Endothelial cell of umbilical vein (primary cell): ENCODE measurements around the gene ACP1. TPM values are rescaled to one million over a fixed set of nuclear protein-coding genes. Genes with fewer than 3 reads are reported as not detected.

ENCODE experiments used
- BruUV-seq: library from RNA; stranded (reverse); fragments of 400-500 nt; replicated peaks from 2 replicates; lab custom pipeline; 2021; lab: Mats Ljungman, UMichigan
- CTCF ChIA-PET: fragments of 300-600, 350-600 bp; sonication (Branson Sonifier 250); formaldehyde crosslinking; loops from one replicate; lab custom pipeline; 2021; ENCODE audit warnings: antibody characterized with exemption, inconsistent platforms; lab: Charles Lee
- POLR2A ChIA-PET: fragments of 300-600, 350-600 bp; sonication (Branson Sonifier 250); formaldehyde crosslinking; loops from one replicate; lab custom pipeline; 2021; ENCODE audit warnings: antibody characterized with exemption, inconsistent platforms; lab: Charles Lee
- DNase-seq: peaks from one replicate; pipeline ENCODE4 v3.0.0-alpha.2; 2011; ENCODE audit warnings: low read depth, low spot score
- FAIRE-seq: peaks from 2 replicates; lab custom pipeline; 2011; peaks lifted over from hg19 to GRCh38; lab: Jason Lieb, UNC
- H2AFZ ChIP-seq: 2 replicates; pipeline ENCODE4 v1.6.0; 2012; ENCODE audit warnings: low read depth, low read length, control low read depth, inconsistent platforms
- H3K27ac ChIP-seq: 2 replicates; pipeline ENCODE4 v1.5.1; 2011; ENCODE audit warnings: low read depth, mild to moderate bottlenecking, control low read depth, low read length, moderate library complexity; ENCODE audit not compliant: insufficient read depth
- H3K27me3 ChIP-seq, 2 experiments: 2 replicates each; pipeline versions ENCODE4 v1.6.0 to v1.6.1; 2011; ENCODE audit warnings: low read length in 2 of 2, mixed read lengths in 1 of 2; ENCODE audit not compliant: control insufficient read depth in 2 of 2, insufficient read depth in 2 of 2
- H3K36me3 ChIP-seq, 2 experiments: 2 replicates in 1 of 2; 3 replicates in 1 of 2; pipeline ENCODE4 v1.5.1; 2011; ENCODE audit warnings: low read length in 2 of 2, mild to moderate bottlenecking in 1 of 2, moderate library complexity in 1 of 2; ENCODE audit not compliant: control insufficient read depth in 2 of 2, insufficient read depth in 2 of 2; ENCODE audit errors: extremely low read depth in 1 of 2
- H3K4me1 ChIP-seq: 3 replicates; pipeline ENCODE4 v1.5.1; 2011; ENCODE audit warnings: mild to moderate bottlenecking, low read length; ENCODE audit not compliant: control insufficient read depth, insufficient read depth; ENCODE audit errors: extremely low read depth
- H3K4me2 ChIP-seq: 2 replicates; pipeline ENCODE4 v1.6.1; 2011; ENCODE audit warnings: low read length, control low read depth, mixed read lengths; ENCODE audit not compliant: insufficient read depth
- H3K4me3 ChIP-seq, 3 experiments: fragments of 200-600 bp in 1 of 3; sonication (generic), shearing (Covaris generic) in 1 of 3; replicated peaks in 1 of 3; 2 replicates each; pipeline ENCODE4 v1.5.1; 2011 to 2016; ENCODE audit warnings: control low read depth in 3 of 3, low read length in 3 of 3, mild to moderate bottlenecking in 2 of 3, inconsistent platforms in 1 of 3, low read depth in 1 of 3, moderate library complexity in 1 of 3; ENCODE audit not compliant: insufficient read depth in 1 of 3
- H3K79me2 ChIP-seq: 2 replicates; pipeline ENCODE4 v1.6.0; 2012; ENCODE audit warnings: low read length, inconsistent platforms; ENCODE audit not compliant: control insufficient read depth, insufficient read depth
- H3K9ac ChIP-seq: replicated peaks from 2 replicates; pipeline ENCODE3; 2011; ENCODE audit warnings: low read length, control low read depth; ENCODE audit not compliant: insufficient read depth; ENCODE audit errors: extremely low read depth
- H3K9me1 ChIP-seq: replicated peaks from 3 replicates; pipeline ENCODE4 v1.6.0; 2011; ENCODE audit warnings: mild to moderate bottlenecking, low read length; ENCODE audit not compliant: control insufficient read depth, insufficient read depth; ENCODE audit errors: extremely low read depth
- H3K9me3 ChIP-seq: replicated peaks from 2 replicates; pipeline ENCODE4 v1.5.1; 2012; ENCODE audit warnings: low read length, inconsistent platforms; ENCODE audit not compliant: control insufficient read depth, insufficient read depth
- H4K20me1 ChIP-seq: replicated peaks from 2 replicates; pipeline ENCODE3; 2011; ENCODE audit warnings: mild to moderate bottlenecking, low read length; ENCODE audit not compliant: control insufficient read depth, insufficient read depth; ENCODE audit errors: extremely low read depth
- EZH2 ChIP-seq: IDR thresholded peaks from 2 replicates; pipeline ENCODE4 v1.6.1; 2012; ENCODE audit warnings: borderline replicate concordance, low read depth, mild to moderate bottlenecking, moderate library complexity, low read length, inconsistent platforms; ENCODE audit not compliant: severe bottlenecking
- FOS ChIP-seq: IDR thresholded peaks from 2 replicates; pipeline ENCODE4 v1.6.1; 2011; ENCODE audit warnings: mild to moderate bottlenecking, low read length, moderate library complexity, borderline replicate concordance; ENCODE audit not compliant: insufficient read depth
- GATA2 ChIP-seq: IDR thresholded peaks from 2 replicates; pipeline ENCODE4 v1.7.0; 2011; ENCODE audit warnings: low read depth, mild to moderate bottlenecking, moderate library complexity, mixed read lengths, low read length; ENCODE audit not compliant: insufficient read length, insufficient read depth
- JUN ChIP-seq: IDR thresholded peaks from 2 replicates; pipeline ENCODE4 v1.6.1; 2011; ENCODE audit warnings: borderline replicate concordance, low read depth; ENCODE audit not compliant: insufficient read length, insufficient read depth
- MYC ChIP-seq: IDR thresholded peaks from one replicate; pipeline ENCODE4 v1.6.1; 2011; ENCODE audit warnings: mild to moderate bottlenecking, low read depth, low read length
- POLR2A ChIP-seq: IDR thresholded peaks from 2 replicates; pipeline ENCODE4 v1.6.1; 2012; ENCODE audit warnings: low read depth, mild to moderate bottlenecking, control low read depth, low read length
- POLR2AphosphoS5 ChIP-seq: IDR thresholded peaks from 2 replicates; pipeline ENCODE4 v1.6.1; 2012; ENCODE audit warnings: low read depth, mild to moderate bottlenecking, control low read depth, low read length, moderate library complexity; ENCODE audit not compliant: insufficient read depth
- dilution Hi-C: fragments of 300-500 bp; cut with MboI; formaldehyde crosslinking; loops from one replicate; pipeline ENCODE4 v1.15.0; 2019; ENCODE audit warnings: low sequenced_read_pairs; ENCODE audit not compliant: extremely low pct_ligation_motif_present
- intact Hi-C: fragments of 100-400 bp; cut with micrococcal nuclease; formaldehyde crosslinking; loops from one replicate; pipeline ENCODE4 v1.10.0; 2022
- polyA plus RNA-seq, 4 experiments: library from polyadenylated mRNA; depleted of rRNA in 3 of 4; stranded (reverse) in 3 of 4; unstranded in 1 of 4; fragments of >200 nt; gene quantifications; 2 replicates each; pipeline versions ENCODE4 v1.2.1 to v1.2.3, GENCODE V29; 2011 to 2012; ENCODE audit warnings: missing spikeins in 1 of 4
- total RNA-seq: library from RNA; stranded (reverse); gene quantifications from 2 replicates; pipeline ENCODE4 v1.2.3, GENCODE V29; 2021
- TF ChIP-seq, protein P1 (sequence below), 2 donors: IDR thresholded peaks; 1 replicate in 1 of 2; 2 replicates in 1 of 2; pipeline ENCODE4 v1.5.1; 2011; ENCODE audit warnings: low read length in 2 of 2, mild to moderate bottlenecking in 2 of 2, moderate library complexity in 2 of 2, control low read depth in 1 of 2, inconsistent platforms in 1 of 2, low read depth in 1 of 2; ENCODE audit not compliant: insufficient read depth in 1 of 2; ENCODE audit errors: extremely low read depth in 1 of 2
- TF ChIP-seq, protein P2 (sequence below): IDR thresholded peaks from 2 replicates; pipeline ENCODE4 v1.6.1; 2011; ENCODE audit not compliant: insufficient read depth, insufficient read length

Gene ACP1
- total and polyA plus RNA-seq, 2 donors (not counting 3 experiments of a cell fraction or from before 2014, with no cell fraction given): 63.4 to 80.2 TPM

DNA sequence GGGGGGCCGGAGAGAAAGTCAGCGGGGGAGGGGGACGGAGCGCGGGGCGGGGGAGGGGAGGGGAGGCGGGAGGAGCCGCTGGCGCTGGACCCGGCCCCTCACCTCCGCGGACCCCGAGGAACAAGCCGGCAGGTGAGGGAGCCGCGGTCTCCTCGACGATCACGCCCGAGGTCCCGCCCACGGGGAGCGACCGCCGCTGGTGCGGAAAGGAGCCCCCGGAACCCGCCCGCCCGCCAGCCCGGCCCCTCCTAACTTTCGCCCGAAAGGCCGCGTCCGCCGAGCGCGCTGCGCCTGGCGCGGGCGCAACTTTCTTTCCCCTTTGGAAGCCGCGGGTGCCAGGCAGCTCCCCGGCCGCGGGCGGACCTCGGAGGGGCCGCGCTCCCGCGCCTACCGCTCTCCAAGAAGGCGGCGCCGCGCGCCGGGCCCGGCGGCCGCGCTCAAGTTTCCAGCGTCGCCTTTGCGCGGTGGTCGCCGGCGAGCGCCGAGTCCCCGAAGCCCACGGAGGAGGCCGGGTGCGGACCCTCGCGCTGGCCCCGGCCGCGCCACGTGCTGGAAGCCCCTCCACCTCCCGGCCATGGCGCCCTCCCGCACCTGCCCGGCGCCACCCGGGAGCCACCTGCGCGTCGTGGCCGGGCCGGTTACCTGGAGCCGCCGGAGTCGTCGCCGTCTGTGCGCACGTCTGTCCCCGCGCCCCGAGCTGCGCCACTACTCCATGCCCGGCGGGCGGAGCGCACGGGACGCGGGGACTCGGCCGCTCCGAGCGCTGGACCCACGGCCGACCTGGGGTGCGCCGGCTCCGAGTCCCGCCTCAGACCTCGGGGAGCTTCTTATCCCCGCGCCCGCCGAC is 23.4 kb downstream of the ACP1 start, which contains the start of gene ALKAL2:
ALKAL2 (minus strand) TSS at position 181 of the 847 bp plus-strand sequence. CDS start 256 bp downstream, outside the sequence.
- Histone ChIP-seq H4K20me1 (no peaks in the 10 kb centered on the region), H2AFZ (no peak within 1 kb of the TSS), H3K4me1 (peaks cover 3% of the 10 kb centered on the region), H3K4me2 (peak within 1 kb of the TSS; percentile 6), H3K79me2 (no peaks in the 10 kb centered on the region), H3K4me3 (peak within 1 kb of the TSS in 1 of 3 experiments; percentile 6), H3K27ac (no peak within 1 kb of the TSS), H3K9ac (no peak within 1 kb of the TSS), H3K27me3 (peaks cover 16 to 37% of the 10 kb centered on the region in 2 experiments), H3K36me3 (no peaks in the 10 kb centered on the region), H3K9me3 (no peaks in the 10 kb centered on the region), H3K9me1 (no peaks in the 10 kb centered on the region)
- TF ChIP-seq EZH2 (peak; percentile 90), JUN (no peak)
- dilution Hi-C loops (no loop called here), intact Hi-C loops (no loop called here)
- ChIA-PET CTCF (interaction anchor here (1.3 kb wide), 1 partner anchor 41 kb away, joined by 7 read pairs; no protein-coding TSS in a partner anchor), POLR2A (no interaction called here)
- DNase-seq (no peak), FAIRE-seq (no peak)
- no TSS peak for BruUV-seq

DNA sequence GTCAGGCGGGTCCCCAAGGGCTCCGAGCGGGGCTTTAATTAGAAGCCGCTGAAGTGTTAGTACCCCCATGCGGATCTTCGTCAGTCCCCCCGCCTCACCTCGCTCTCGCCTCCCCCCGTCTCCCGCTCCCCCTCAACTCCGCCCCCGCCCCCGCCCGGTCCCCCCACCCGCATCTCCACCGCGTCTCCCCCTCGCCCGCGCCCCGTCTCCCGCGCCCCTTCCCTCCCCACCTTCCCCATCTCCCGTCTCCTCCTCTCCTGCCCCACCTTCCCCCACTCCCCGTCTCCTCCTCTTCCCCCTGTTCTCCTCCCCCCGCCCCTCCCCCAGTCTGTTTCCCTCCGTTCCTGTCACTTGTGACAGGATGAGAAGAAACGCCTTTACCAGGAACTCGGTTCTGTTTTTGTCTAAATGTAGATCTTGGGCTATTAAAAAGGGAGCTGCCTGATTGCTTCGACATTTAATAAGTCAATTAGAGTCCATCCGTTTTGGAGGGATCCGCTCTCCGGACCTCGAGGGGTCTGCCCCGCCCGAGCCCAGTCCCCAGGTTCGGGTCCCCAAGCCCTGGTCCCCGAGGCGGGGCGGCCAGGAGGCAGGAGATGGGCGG is 24.1 kb downstream of the ACP1 start:
- DNase-seq (no peak), FAIRE-seq (no peak)
- Histone ChIP-seq H4K20me1 (no peaks in the 10 kb centered on the region), H3K9me1 (no peaks in the 10 kb centered on the region), H3K27ac (no peak overlapping the region), H3K4me3 (no peak overlapping the region), H3K36me3 (no peaks in the 10 kb centered on the region), H3K27me3 (peaks cover 16 to 37% of the 10 kb centered on the region in 2 experiments), H3K9me3 (no peaks in the 10 kb centered on the region), H3K9ac (no peak overlapping the region), H3K79me2 (no peaks in the 10 kb centered on the region), H3K4me2 (no peak overlapping the region), H3K4me1 (peaks cover 3% of the 10 kb centered on the region), H2AFZ (no peak overlapping the region)
- dilution Hi-C loops (no loop called here), intact Hi-C loops (no loop called here)
- TF ChIP-seq, protein P1, sequence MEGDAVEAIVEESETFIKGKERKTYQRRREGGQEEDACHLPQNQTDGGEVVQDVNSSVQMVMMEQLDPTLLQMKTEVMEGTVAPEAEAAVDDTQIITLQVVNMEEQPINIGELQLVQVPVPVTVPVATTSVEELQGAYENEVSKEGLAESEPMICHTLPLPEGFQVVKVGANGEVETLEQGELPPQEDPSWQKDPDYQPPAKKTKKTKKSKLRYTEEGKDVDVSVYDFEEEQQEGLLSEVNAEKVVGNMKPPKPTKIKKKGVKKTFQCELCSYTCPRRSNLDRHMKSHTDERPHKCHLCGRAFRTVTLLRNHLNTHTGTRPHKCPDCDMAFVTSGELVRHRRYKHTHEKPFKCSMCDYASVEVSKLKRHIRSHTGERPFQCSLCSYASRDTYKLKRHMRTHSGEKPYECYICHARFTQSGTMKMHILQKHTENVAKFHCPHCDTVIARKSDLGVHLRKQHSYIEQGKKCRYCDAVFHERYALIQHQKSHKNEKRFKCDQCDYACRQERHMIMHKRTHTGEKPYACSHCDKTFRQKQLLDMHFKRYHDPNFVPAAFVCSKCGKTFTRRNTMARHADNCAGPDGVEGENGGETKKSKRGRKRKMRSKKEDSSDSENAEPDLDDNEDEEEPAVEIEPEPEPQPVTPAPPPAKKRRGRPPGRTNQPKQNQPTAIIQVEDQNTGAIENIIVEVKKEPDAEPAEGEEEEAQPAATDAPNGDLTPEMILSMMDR (IDR thresholded peaks at IDR 0.05; ENCODE audit: extremely low read depth in 1 of 2, insufficient read depth in 1 of 2, low read depth in 1 of 2, low read length in 2 of 2): no peak
- TF ChIP-seq, protein P2, sequence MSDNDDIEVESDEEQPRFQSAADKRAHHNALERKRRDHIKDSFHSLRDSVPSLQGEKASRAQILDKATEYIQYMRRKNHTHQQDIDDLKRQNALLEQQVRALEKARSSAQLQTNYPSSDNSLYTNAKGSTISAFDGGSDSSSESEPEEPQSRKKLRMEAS: no peak
- no peak for TF ChIP-seq FOS
- no peak for TF ChIP-seq MYC
- TF ChIP-seq POLR2A: no peak
- no peak for TF ChIP-seq EZH2
- TF ChIP-seq POLR2AphosphoS5: no peak
- TF ChIP-seq GATA2: no peak
- no peak for TF ChIP-seq JUN
- ChIA-PET POLR2A (interaction anchor here (0.7 kb wide), 1 partner anchor 51 kb away, joined by 6 read pairs; no protein-coding TSS in a partner anchor), CTCF (interaction anchor here (1.1 to 2.9 kb wide), 3 partner anchors 42 to 1481 kb away, joined by 3 to 19 read pairs (median 7); no protein-coding TSS in a partner anchor)
- no TSS peak for BruUV-seq
